ENCODE results near the gene CDKN1C.

Gene CDKN1C

DNA sequence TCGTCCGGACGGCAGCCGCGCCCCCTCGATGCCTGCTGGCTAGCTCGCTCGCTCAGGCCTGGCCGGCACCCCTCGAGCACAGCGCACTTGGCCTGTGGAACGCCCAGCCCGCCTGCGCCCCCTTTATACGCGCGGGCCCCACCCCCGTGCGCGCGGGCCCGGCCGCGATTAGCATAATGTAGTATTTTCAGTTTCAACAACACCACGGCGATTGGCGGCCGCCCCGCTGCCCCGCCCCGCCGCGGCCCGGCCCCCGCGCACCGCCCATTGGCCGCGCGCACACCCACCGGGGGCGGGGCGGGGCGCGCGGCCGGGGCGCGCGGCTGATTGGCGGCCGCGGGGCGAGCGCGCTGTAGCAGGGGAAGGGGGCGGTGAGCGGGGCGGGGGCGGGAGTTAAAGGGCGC is at the start of gene CDKN1C:
TSS of gene CDKN1C (minus strand) at position 98 of the 404 bp plus-strand sequence. CDS start 319 bp downstream, outside the sequence.
- DNase-seq (ENCODE audit: low spot score): peak; percentile 95

DNA sequence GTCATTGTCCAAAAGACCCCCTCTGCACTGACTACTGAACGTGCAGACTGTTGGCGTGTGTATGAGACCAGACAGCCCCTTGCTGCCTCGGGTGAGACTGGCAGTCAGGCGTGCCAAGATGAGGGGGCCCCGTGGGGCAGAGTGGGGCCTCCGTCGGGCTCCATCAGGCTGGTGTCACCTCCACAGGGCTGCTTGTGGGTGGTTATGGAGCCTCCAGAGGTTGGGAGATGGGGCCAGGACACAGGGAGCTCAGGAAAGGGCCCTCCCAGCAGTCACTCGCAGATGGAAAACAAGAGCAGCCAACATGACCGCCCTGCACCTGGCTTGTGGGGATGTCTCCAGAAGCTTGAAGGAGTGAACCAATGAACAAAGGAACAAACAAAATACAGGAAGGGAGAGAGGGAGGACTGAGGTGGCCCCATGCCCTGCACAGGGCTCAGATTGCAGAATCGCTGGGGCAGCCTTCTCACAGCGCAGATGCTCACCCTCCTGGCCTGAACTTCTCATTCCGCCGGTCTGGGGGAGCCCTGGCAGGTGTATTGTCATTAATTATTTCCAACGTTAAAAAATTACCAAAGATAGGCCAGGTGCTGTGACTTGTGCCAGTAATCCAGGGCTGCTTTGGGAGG is 49.1 kb upstream of the CDKN1C start:
- no peak for DNase-seq (ENCODE audit: low spot score)

DNA sequence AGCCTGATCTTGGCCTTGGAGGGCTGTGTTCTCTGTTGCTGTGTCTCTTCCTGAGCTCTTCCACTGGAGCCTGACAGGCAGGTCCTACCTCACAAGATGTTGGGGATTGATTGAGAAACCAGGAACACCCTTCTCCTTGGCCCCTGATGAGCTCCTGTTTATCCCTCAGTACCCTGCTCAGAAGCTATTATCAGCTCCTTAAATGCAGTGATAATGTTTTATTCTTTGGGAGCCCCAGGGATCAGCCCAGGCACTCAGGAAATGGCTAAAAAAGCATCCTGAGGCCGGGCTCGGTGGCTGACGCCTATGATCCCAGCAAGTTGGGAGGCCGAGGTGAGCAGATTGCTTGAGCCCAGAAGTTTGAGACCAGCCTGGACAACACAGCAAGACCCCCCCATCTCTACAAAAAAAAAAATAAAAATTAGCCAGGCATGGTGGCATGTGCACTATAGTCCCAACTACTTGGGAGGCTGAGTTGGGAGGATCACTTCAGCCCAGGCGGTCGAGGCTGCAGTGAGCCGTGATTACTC is 48.5 kb upstream of the CDKN1C start:
- DNase-seq (ENCODE audit: low spot score): no peak

DNA sequence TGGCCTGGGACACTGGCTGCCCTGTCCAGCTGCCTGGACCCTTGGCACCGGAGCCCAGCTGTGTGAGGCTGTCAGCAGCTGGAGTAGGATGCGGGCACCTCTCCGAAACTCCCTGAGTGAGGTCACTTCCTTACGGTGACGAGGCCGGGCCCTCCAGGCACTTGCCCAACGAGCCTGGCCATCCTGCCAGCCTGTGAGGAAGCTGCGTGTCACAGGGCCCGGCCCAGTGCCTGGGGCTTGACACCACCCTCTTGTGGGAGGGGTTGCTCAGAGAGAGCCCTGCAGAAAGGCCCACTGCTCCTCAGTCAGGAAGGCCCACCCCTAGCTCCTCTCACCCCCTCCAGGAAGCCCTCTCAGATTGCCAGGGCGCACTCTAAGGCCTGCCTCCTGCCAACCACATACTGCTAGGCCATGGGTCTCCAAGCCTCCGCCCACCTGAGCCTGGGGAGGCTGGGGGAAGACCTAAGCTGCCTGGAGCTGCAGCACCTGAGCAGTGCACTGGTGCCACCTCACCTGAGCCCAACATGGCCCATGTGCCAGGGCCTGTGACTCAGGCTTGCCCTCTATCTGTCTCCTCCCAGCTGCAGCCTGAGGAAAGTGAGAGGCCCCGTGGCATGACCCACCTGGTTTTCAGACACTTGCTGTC is 47.9 kb upstream of the CDKN1C start:
- peak; percentile 91 for DNase-seq (ENCODE audit: low spot score)

DNA sequence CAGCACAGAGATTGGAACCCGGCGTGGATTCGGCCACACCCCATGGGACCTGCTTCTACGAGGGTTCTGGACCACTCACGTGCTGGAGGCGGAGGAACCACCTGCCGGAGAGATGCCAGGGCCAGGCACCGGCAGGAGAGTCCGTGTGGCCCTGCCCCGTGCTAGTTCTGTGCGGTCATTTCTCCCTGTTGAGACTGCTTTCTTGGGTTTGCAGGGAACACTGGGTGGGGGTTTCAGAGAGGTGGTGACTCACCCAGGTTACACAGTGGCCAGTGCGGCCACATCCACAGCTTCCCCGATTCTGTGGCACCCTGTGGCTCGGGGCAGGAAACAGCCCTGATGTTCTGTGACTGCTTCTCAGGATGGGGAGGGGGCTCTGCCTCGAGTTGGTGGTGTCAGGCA is 47.3 kb upstream of the CDKN1C start:
- DNase-seq (ENCODE audit: low spot score): no peak

DNA sequence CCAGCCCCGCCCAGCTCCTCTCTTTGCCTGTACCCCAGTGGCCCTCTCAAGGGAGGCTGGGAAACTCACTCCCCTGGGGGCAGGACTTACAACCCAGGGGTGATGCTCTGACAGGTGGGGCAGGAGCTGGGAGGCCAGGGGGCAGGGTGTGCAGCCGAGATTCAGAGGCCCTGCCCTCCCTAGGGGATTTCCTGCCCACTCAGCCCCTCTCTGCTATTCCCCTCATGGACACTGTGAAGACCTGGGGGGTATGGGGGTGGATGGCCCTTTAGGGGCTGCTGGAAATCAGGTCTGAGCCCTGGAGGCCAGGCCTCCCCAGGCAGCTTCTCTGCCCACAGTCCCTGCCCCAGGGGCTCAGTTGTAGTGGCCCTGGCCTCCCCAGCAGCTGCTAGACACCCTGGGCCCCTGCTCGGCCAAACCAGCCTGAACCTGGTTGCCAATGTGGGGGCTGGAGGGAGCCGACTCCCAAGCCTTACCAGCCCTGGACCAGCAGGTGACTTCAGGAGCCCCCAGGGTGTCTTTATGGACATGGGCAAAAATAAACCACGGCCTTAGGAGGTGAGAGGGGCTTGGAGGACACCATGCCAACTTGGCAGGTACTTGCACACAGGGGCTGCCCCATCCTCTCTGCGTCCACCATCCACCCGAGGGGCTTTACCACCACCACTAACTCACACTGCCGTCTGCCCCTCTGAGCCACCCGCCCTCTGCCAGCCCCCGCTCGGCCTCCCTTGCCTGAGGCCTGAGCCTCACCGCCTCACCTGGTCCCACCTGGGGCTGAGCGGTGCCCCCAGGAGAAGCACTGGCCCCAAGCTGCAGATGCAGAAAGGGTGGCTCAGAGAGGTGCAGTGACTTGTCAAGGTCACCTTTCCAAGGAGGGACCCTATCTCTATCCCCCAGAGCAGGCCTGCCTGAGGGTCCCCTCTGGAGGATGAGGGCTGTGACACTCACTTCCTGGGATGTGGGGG is 46.5 kb upstream of the CDKN1C start:
- no peak for DNase-seq (ENCODE audit: low spot score)

DNA sequence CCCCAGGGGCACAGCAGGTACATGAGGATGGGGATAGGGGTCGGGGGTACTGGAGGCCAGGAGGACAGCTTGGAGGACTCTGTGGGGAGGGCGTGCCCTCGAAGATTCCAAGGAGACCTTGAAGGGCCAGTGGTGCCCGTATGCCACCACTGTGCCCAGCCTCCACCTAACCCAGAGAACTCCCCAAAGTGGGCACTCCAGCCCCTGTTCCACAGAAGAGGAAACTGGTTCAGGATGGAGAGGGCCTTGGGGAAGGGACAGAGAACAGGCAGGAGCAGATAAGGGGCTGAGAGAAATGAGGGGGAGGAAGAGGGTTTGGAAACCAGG is 45.8 kb upstream of the CDKN1C start:
- DNase-seq (ENCODE audit: low spot score): no peak

DNA sequence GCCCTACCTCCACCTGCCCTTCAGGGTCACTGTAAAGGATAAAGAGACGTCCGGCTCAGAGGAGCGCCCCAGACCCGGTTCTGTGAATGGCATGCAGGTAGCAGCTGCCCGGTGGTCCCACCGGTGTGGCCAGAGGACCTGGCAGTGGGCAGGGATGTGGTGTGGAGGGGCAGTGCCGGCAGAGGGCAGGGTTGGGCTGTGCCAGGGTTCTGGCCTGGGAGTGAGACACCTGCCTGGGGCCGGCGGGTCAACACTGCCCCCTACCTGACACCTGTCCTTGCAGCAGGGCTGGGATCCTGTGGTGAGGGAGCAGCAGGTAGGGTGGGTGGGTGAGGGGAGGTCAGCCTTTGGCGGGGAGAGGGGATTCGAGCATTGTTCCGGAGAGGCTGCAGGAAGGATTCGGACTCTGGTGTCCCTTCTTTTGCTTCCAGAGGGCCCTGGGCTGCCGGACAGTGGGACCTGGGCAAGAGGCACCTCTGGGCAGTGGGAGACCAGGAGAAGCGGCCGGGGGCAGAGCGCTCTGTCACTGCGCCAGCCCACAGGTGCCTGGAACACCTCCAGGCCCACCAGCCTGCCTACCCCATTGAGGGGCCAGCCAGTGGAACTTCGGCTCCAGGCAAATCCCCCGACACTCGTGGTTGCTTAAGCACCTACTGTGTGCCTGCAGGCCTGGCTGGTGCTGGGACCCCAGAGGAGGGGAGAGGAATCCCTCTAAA is 45.3 kb upstream of the CDKN1C start:
- DNase-seq (ENCODE audit: low spot score): peak; percentile 58

DNA sequence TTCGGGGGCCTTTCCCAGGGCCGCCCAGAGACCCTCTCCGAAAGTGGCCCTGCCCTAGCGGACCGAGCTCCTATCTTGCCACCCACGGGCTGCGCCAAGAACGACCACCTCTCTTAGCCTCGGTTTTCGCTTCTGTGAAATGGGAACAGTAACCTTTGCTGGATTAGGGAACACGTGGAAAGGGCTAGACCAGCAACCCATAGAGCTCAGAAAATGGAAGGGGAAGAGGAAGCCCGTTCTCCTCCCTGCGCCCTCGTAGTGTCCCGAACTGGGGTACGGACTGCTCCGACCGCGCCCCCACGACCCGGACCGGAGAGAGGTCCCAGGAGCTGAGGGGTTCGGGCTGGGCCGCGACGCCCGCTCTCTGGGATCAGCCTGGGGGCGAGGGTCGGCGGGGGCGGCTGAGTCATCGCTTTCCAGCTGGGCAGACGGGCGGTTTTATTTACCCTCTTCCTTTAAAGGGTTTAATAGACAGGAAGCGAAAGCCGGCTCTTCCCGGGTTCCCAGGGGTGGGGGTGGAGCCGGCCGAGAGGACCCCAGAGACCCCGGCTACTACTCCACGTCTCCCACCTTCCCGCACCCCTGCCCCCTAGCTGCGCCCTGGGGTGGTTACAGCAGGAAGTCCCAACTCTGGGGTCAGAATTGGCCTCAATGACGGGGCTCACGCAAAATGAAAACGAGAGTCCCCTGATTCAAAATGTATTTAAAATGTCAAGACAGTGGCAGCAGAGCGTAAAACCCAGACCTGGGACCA is 44.6 kb upstream of the CDKN1C start:
- DNase-seq (ENCODE audit: low spot score): no peak

DNA sequence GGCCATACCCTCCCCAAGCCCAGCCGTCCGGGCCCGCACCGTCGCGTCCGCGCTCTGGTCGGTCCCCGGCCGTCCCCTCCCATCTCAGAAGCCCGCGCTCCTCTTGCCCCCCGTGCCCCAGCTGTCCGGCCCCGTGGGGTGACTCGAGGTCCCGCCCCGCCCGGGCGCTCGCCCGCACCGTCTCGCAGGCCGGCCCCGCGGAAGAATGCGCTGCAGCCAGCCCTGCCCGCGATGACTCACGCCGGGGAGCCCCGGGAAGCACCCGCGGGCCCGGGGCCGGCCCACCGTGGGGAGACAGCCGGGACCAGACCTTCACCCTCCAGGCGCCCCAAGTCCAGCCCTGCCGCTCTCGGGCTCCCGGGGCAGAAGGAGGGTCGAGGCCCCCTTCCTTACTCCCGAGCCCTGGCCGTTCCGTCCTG is 44.0 kb upstream of the CDKN1C start:
- peak; percentile 96 for DNase-seq (ENCODE audit: low spot score)

DNA sequence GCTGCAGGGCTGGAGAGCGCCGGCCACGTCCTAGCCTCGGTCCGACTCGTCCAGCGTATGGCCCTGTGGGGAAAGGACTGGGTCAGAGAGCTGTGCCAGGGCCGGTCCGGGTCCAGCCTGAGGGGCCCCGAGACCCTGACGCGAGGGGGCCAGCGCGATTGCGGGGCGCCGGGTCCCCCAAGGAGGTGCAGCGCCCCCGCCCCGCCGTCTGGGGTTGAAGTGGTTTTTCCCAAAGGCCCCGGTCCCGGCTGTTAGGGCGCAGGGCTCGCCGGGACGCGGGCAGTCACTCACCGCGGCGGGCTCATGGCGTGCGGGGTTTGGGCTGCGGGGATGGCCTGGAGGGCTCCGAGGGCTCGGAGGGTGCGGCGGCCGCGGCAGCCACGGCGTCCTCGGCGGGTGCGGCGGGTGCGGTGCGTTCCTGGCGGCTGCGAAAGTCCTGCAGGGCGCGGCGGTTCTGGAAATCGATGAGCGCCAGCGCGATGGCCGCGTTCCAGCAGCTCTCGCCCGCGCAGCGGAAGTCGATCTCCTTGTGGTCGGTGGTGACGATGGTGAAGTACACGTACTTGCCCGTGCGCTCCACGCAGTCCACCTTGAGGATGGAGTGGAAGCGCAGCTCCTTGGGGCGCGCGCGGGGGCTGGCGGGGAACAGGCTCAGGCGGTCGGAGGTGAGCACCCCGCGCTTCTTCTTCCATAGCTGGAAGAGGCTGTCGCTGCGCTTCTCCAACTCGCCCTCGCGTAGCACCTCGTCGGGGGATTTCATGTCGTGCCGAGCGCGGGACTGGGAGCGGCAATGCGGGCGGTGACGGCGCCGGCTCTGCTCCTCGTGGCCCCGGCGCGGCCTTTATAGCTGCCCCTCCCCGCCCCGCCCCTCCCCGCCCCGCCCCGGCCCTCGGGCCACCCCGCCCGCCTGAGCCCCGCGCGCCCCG is 43.3 kb upstream of the CDKN1C start, which contains the start of gene PHLDA2:
TSS of gene PHLDA2 (minus strand) at position 816 of the 926 bp plus-strand sequence. CDS start at position 760, 56 bp downstream.
- peak; percentile 91 for DNase-seq (ENCODE audit: low spot score)

DNA sequence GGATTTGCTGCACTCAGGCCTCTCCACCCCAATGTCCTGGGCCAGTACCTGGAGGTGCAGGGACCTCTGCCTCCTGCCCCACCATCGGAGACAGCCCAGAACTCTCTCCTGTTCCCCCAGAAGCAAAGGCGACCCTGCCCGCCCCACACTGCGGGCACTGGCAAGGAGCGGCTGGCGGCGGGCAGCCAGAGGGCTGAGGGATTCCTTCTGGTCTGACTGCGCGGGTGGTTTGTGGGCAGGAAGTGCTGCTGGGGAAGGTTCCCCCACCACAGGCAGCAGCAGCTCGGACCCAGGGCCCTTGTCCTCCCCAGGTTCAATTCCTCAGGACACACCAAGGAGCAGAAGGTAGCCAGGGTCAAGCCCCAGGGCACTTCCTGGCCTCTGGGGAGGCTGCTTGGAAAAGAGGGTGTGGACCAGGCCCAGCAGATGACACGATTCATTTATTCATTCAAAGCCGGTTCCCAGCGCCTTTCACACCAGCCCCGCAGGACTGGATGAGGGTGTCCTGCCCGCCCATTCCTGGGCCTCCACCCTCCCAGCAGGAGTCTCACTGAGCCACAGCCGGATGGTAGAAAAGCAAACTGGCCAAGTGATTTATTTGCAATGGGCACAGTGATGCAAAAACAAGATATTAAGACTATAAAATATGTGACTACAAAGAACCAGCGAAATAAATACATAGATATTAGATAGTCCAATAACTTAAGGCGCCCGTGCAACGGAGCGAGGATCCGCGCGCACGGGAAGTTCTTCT is 42.5 kb upstream of the CDKN1C start:
- DNase-seq (ENCODE audit: low spot score): peak; percentile 59

DNA sequence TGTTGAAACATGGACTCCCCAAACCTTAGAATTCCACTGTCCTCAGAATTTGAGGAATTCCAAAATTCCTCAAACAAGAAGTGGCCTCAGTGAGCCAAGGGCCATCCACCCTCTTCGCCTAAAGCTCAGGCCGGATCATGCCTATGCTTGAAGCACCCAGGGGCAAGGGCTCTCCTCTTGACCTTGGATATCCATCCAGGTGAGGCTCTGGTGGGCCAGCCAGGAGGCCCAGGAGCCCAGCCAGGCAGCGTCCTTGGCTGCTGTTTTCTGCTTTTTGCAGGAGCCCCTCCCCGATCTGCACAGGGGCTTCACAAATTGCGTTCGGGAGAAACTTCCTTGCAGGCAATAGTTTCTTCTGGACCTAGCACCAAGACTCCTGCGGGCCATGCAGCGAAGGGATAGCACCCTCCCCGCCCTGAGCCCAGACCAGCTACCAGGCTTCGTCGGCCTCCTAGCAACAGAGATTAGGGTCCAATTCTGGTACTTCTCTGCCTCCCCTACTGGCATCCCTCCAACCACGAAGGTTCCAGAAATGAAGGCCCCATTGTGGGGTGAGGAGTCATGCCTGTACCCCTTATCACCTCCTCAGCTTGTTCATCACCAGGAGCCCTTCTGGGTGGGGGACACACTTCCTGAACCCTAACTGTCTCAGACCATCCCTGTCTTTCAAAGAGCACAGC is 41.7 kb upstream of the CDKN1C start:
- DNase-seq (ENCODE audit: low spot score): no peak

DNA sequence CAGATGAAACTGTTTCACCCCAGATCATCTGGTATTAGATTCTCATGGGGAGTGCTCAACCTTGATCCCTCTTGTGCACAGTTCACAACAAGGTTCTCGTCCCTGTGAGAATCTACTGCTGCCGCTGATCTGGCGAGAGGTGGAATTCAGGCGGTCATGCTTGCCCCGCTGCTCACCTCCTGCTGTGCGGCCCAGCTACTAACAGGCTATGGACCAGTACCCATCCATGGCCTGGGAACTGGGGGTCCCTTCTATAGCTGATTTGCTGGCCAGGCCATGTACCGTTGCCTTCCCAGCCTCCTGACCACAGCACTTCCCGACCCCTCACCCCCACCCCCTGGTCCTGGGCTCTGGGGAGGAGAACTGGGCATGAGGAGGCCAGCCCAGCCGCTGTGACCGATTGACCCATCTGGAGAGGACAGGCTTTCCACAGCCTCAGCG is 41.1 kb upstream of the CDKN1C start:
- no peak for DNase-seq (ENCODE audit: low spot score)

DNA sequence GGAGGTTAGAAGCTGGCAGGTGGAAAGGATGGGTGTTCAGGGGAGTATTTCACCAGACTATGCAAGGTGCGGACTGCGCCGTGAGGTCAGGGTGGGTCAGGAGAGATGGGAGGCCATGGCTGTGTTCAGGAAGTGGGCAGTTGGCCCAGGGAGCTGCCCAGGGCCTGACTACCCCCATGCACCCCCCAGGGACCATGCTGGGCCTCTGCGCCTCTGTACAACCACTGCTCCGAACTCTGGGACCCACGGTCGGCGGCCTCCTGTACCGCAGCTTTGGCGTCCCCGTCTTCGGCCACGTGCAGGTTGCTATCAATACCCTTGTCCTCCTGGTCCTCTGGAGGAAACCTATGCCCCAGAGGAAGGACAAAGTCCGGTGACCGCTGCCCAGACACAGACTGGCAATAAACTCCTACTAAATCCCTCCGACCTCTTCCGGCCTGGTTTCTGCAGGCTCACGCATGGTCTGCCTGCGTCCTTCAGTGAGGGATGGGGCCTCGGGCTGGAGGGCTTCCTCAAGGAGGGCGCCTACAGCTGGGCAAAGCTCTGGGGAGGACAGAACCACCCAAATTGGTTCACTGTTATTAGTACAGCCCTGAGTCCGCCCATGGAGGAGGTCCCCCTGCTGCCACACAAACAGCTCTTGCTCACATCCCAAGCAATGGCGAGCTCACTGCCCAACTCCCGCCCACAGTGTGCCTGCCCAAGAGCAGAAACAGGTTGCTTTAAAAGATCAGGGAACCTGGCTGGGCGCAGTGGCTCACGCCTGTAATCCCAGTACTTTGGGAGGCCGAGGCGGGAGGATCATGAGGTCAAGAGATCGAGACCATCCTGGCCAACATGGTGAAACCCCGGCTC is 39.5 kb upstream of the CDKN1C start:
- DNase-seq (ENCODE audit: low spot score): no peak

DNA sequence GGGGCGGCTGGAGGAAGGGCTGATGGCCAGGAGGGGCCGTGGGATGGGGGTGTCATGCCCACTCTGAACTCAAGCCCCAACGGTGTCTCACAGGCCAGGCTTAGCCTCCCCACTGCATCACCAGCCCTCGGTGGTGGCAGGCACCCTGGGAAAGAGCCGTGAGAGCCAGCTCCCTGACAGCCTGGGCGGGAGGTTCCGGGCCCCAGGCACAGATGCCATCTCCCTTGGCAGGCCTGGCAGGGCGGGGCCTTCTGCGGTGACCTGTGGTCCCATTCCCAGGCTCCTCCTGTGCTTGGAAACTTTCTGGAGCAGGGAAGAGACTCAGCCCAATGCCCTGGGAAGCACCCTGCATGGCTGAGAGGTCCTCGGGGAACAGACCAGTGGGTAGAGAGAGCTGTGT is 38.8 kb upstream of the CDKN1C start:
- no peak for DNase-seq (ENCODE audit: low spot score)

All from AG20443 (cell line).